Fibroblast of the aortic adventitia (primary cell): ENCODE measurements around the gene PUM2. TPM values are rescaled to one million over a fixed set of nuclear protein-coding genes. Genes with fewer than 3 reads are reported as not detected.

Source experiments
- DNase-seq: peaks from one replicate; pipeline ENCODE4 v3.0.0-alpha.2; 2010; ENCODE audit warnings: low read depth
- H3K4me3 ChIP-seq: 2 replicates; pipeline ENCODE4 v1.5.1; 2011; ENCODE audit warnings: low read depth, mild to moderate bottlenecking, control low read depth, low read length, moderate library complexity
- CTCF ChIP-seq: IDR thresholded peaks from 2 replicates; pipeline ENCODE4 v1.5.1; 2011; ENCODE audit warnings: mild to moderate bottlenecking, low read length, control low read depth, inconsistent platforms; ENCODE audit not compliant: insufficient read depth
- total RNA-seq: library from RNA; depleted of rRNA; stranded (reverse); fragments of >200 nt; gene quantifications from 2 replicates; pipeline ENCODE4 v1.2.3, GENCODE V29; 2012; ENCODE audit warnings: low replicate concordance

Gene PUM2
- total RNA-seq, 1 donor = 50.0 TPM

- DNase-seq = no peak
- TF ChIP-seq CTCF = no peak
- H3K4me3 ChIP-seq = no peak overlapping the region
Measured at GRCh38 chr2:20218331-20219320, 132.0 kb downstream of the PUM2 start.

GRCh38 chr2:20217041-20217970, 133.3 kb downstream of the PUM2 start:
- DNase-seq = no peak
- H3K4me3 ChIP-seq = no peak overlapping the region
- no peak for TF ChIP-seq CTCF

GRCh38 chr2:20216130-20217025, 134.3 kb downstream of the PUM2 start:
- no peak for DNase-seq
- H3K4me3 ChIP-seq = no peak overlapping the region
- no peak for TF ChIP-seq CTCF

GRCh38 chr2:20215183-20216040, 135.2 kb downstream of the PUM2 start:
- no peak for TF ChIP-seq CTCF
- no peak overlapping the region for H3K4me3 ChIP-seq
- DNase-seq = no peak

- H3K4me3 ChIP-seq = no peak overlapping the region
- DNase-seq = no peak
- no peak for TF ChIP-seq CTCF
Measured at GRCh38 chr2:20214566-20215182, 136.0 kb downstream of the PUM2 start.
